ES-I3 (cell line): Measurements from ENCODE around the gene EDEM2.
A peak's percentile ranks its signal among the peaks of the same experiment; 100 is the strongest.
"Not testable (repeated sequence)": the region's sequence is repeated elsewhere in the genome, so short reads cannot be mapped to it uniquely, and the experiment has no call there.

ENCODE experiments used
- H3K36me3 ChIP-seq: 2 replicates; pipeline ENCODE4 v1.6.1; 2013; ENCODE audit warnings: mild to moderate bottlenecking, low read length, control low read depth, moderate library complexity; ENCODE audit not compliant: insufficient read depth
- H3K4me1 ChIP-seq: 2 replicates; pipeline ENCODE4 v1.6.1; 2013; ENCODE audit warnings: mild to moderate bottlenecking, control low read depth, low read length; ENCODE audit not compliant: insufficient read depth
- H3K9ac ChIP-seq: 2 replicates; pipeline ENCODE4 v1.6.1; 2013; ENCODE audit warnings: low read depth, mild to moderate bottlenecking, low read length, moderate library complexity
- H3K9me3 ChIP-seq: 2 replicates; pipeline ENCODE4 v1.6.1; 2013; ENCODE audit warnings: mild to moderate bottlenecking, low read length, moderate library complexity; ENCODE audit not compliant: control insufficient read depth, insufficient read depth

The EDEM2 gene

DNA sequence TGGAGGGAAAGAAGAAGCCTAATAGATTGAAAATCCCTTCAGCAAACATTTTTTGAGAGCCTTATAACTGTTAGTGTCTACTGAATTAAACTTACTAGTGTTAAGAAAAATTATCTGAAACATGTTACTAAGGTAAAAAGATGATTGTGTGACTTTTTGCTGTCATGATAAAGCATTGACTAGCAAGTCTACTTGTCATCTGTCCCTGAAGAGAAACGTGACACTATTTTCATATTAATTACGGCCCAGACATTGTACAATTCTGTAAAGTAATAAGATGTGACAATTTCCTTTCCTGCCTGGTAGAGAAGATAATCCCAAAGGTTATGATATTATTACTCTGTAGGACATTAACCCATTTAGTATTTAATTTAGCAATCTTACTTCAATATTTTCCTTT lies 8.8 kb upstream of the EDEM2 start:
- no peak overlapping the region for H3K9ac ChIP-seq
- no peaks in the 10 kb centered on the region for H3K4me1 ChIP-seq
- no peaks in the 10 kb centered on the region for H3K36me3 ChIP-seq
- no peaks in the 10 kb centered on the region for H3K9me3 ChIP-seq

GRCh38 chr20:35151736-35152135 lies 4.6 kb upstream of the EDEM2 start:
- Histone ChIP-seq H3K9me3 (no peaks in the 10 kb centered on the region), H3K4me1 (no peaks in the 10 kb centered on the region), H3K9ac (no peak overlapping the region), H3K36me3 (no peaks in the 10 kb centered on the region)

GRCh38 chr20:35150846-35151579 lies 3.9 kb upstream of the EDEM2 start:
- Histone ChIP-seq H3K9ac (no peak overlapping the region), H3K4me1 (no peaks in the 10 kb centered on the region; the same call in 1 of the 2 replicates), H3K9me3 (no peaks in the 10 kb centered on the region), H3K36me3 (no peaks in the 10 kb centered on the region)

- H3K9ac ChIP-seq = peak overlapping the region; percentile 79
- not testable (repeated sequence) for H3K4me1 ChIP-seq, H3K36me3 ChIP-seq, H3K9me3 ChIP-seq
Measured at GRCh38 chr20:35147575-35148071, 487 bp upstream of the EDEM2 start.

- Histone ChIP-seq H3K9me3 (no peaks in the 10 kb centered on the region), H3K9ac (peak overlapping the region; percentile 79), H3K36me3 (peaks cover 12% of the 10 kb centered on the region), H3K4me1 (peaks cover 5% of the 10 kb centered on the region; the same call in 1 of the 2 replicates)
Measured at GRCh38 chr20:35146299-35146919, 727 bp downstream of the EDEM2 start.

DNA sequence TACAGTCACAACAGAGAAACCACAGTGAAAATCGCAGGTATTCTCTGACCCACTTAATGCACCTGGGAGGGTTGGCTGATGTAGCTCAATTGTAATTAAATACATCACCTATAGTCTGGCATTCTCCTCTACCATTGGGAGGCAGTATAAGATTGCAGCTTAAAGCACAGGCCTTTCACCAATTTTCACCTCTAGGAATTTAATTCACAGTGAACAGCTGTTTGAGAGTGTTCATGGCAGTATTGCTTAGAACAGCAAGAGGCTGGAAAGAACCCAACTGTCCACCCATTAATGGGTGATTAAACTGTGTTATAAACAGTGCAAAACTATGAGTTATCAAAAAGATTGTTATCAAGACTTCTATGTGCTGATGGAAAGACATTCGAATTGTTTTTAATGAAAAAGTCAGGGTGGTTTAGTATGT lies 2.0 kb downstream of the EDEM2 start:
- Histone ChIP-seq H3K4me1 (peaks cover 5% of the 10 kb centered on the region; the same call in 1 of the 2 replicates), H3K36me3 (peaks cover 14% of the 10 kb centered on the region), H3K9ac (no peak overlapping the region), H3K9me3 (no peaks in the 10 kb centered on the region)

- peaks cover 5% of the 10 kb centered on the region; the same call in 1 of the 2 replicates for H3K4me1 ChIP-seq
- H3K9ac ChIP-seq = no peak overlapping the region
- H3K36me3 ChIP-seq = peaks cover 14% of the 10 kb centered on the region
- H3K9me3 ChIP-seq = no peaks in the 10 kb centered on the region
Measured at GRCh38 chr20:35144694-35145093, 2.4 kb downstream of the EDEM2 start.

GRCh38 chr20:35135867-35136586 lies 11.1 kb downstream of the EDEM2 start:
- Histone ChIP-seq H3K9ac (no peak overlapping the region), H3K9me3 (no peaks in the 10 kb centered on the region), H3K36me3 (no peaks in the 10 kb centered on the region; the same call in 1 of the 2 replicates), H3K4me1 (no peaks in the 10 kb centered on the region)

GRCh38 chr20:35134880-35135279 lies 12.3 kb downstream of the EDEM2 start:
- no peaks in the 10 kb centered on the region for H3K4me1 ChIP-seq
- no peak overlapping the region for H3K9ac ChIP-seq
- H3K9me3 ChIP-seq = no peaks in the 10 kb centered on the region
- peaks cover 5% of the 10 kb centered on the region for H3K36me3 ChIP-seq

DNA sequence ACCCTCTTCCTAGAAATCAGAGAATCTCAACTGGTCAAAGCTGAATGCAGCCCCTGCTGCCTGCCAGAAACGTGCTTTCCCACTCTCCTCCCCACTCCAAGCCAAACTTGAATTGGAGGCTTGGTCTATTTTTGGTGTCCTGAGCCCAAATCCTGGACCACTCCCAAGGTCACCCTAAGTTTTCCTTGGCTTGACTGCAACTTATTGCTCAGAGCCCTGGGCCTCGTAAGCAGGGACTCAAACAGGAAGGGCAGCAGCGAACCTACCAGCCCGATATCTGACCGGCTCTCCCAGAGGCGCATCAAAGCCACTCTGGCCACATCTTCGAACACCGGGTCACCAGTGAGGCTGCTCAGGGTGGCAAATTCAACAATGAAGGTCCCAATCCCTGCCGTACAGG lies 12.7 kb downstream of the EDEM2 start:
- Histone ChIP-seq H3K4me1 (no peaks in the 10 kb centered on the region), H3K36me3 (peaks cover 5% of the 10 kb centered on the region), H3K9ac (no peak overlapping the region), H3K9me3 (no peaks in the 10 kb centered on the region)

- Histone ChIP-seq H3K36me3 (peaks cover 5% of the 10 kb centered on the region), H3K9ac (no peak overlapping the region), H3K9me3 (no peaks in the 10 kb centered on the region), H3K4me1 (no peaks in the 10 kb centered on the region)
Measured at GRCh38 chr20:35133735-35134134, 13.4 kb downstream of the EDEM2 start.

DNA sequence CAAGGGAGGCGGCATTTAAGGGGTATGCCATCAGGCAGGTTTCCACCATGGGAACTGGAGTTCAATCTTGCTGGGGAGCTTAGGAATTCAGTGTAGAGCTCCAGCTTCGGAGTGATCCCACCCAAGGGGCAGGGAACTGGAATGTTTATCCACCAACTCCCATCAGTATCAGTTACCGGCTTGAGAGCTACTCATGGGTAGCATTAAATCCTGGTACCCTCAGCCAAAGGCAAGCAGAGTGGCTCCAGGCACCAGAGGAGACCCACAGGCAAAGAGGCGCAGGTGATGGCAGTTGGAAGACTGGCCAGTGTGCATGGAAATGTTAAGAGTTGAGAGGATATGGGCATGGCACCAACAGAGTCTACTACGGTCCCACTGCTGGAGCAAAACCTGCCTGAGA lies 14.1 kb downstream of the EDEM2 start:
- no peaks in the 10 kb centered on the region for H3K9me3 ChIP-seq
- peaks cover 5% of the 10 kb centered on the region for H3K36me3 ChIP-seq
- H3K4me1 ChIP-seq = no peaks in the 10 kb centered on the region
- no peak overlapping the region for H3K9ac ChIP-seq

- no peak overlapping the region for H3K9ac ChIP-seq
- H3K4me1 ChIP-seq = no peaks in the 10 kb centered on the region
- H3K9me3 ChIP-seq = no peaks in the 10 kb centered on the region
- H3K36me3 ChIP-seq = peaks cover 5% of the 10 kb centered on the region
Measured at GRCh38 chr20:35131934-35132333, 15.2 kb downstream of the EDEM2 start.

GRCh38 chr20:35129647-35130069 lies 17.5 kb downstream of the EDEM2 start:
- Histone ChIP-seq H3K36me3 (peaks cover 11% of the 10 kb centered on the region), H3K9me3 (no peaks in the 10 kb centered on the region), H3K4me1 (no peaks in the 10 kb centered on the region), H3K9ac (no peak overlapping the region)
